ENCODE results near the gene NDUFA8.

NDUFA8 gene

DNA sequence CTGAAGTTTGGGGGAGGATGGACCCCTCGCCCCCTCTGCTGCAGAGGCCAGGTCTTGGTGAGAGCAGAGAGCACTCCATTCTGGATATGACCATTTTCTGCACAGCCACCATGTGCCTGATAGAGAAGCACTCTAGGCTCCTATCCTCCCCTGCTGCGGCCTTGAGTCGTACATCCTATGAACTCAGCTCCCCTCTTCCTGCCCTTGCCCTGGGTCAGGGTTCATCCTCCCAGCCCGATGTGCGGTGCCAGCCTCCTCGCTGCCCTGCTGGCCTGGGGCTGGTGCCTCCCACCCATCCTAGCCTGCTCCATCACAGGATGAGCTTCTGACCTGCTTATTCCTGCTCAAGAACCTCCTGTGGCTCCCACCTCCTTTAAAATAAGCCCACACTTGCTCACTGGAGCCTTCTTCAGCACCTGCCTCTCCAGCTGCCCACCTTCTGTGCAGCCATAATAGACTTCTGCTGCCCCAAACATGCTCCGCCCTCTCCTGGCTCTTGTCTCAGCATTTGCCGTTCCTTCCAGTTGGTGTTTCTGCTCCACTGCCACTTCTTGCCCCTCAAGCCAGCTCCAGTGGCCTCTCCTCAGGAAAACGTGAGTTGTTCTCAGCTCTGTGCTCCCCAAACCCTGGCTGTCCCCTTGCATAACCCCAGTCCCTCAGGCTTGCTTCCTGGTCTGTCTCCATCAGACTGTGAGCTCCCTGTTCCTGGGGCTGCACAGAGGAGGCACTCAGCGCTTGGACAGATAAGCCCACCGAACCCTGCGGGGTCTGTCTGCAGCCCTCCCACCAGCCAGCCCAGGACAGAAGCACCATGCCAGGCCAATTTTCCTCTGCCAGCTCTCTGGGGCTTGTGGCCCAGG lies 44.2 kb downstream of the NDUFA8 start:
- DNase-seq (ENCODE audit: low read depth): no peak
- TF ChIP-seq, protein P1, sequence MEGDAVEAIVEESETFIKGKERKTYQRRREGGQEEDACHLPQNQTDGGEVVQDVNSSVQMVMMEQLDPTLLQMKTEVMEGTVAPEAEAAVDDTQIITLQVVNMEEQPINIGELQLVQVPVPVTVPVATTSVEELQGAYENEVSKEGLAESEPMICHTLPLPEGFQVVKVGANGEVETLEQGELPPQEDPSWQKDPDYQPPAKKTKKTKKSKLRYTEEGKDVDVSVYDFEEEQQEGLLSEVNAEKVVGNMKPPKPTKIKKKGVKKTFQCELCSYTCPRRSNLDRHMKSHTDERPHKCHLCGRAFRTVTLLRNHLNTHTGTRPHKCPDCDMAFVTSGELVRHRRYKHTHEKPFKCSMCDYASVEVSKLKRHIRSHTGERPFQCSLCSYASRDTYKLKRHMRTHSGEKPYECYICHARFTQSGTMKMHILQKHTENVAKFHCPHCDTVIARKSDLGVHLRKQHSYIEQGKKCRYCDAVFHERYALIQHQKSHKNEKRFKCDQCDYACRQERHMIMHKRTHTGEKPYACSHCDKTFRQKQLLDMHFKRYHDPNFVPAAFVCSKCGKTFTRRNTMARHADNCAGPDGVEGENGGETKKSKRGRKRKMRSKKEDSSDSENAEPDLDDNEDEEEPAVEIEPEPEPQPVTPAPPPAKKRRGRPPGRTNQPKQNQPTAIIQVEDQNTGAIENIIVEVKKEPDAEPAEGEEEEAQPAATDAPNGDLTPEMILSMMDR (conservative IDR thresholded peaks at IDR 0.05; ENCODE audit: control insufficient read depth, insufficient read depth, low read depth, low read length): no peak
- no peak overlapping the region for H3K4me3 ChIP-seq (ENCODE audit: control insufficient read depth, low read depth, low read length)

DNA sequence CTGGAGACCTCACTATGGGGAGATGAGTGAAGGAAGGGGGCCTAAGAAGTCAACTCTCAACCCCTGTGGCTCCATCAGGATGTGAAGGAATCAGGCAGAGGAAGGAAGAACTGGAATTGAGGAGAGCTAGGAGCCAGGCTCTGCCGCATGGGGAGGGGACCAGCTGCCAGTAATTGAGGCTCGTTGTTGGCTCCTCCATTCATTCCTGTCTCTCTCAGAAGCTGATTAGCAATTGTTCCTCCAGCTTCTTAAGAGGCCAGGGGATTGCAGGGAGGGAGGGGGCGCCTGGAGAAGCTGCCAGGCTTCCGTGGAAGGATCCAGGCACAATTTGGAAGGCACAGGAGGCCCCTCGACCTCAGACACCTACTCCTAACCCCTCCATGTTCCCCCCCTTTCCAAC lies 46.0 kb downstream of the NDUFA8 start:
- DNase-seq (ENCODE audit: low read depth): no peak
- TF ChIP-seq, protein P1 (conservative IDR thresholded peaks at IDR 0.05; ENCODE audit: control insufficient read depth, insufficient read depth, low read depth, low read length): no peak
- H3K4me3 ChIP-seq (ENCODE audit: control insufficient read depth, low read depth, low read length): no peak overlapping the region

DNA sequence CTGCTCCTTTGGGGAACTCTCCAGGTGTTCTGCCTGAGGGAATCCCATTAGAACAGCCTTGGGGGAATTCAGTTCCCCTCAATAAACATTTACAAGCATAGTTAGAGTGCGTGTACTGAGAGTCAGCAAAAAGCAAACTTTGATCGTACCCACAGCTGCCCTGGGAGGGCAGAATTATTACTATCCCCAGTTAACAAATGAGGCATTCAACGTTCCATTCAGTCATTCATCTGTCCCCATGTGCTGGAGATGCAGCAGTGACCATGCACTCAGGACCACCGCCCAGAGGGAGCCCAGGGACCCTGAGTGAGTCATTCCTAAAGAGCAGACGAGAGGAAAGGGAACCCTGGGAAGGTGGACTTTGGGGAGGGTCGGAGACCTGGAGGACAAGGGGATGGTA lies 47.3 kb downstream of the NDUFA8 start:
- no peak for DNase-seq (ENCODE audit: low read depth)
- H3K4me3 ChIP-seq (ENCODE audit: control insufficient read depth, low read depth, low read length): no peak overlapping the region
- TF ChIP-seq, protein P1 (conservative IDR thresholded peaks at IDR 0.05; ENCODE audit: control insufficient read depth, insufficient read depth, low read depth, low read length): no peak

DNA sequence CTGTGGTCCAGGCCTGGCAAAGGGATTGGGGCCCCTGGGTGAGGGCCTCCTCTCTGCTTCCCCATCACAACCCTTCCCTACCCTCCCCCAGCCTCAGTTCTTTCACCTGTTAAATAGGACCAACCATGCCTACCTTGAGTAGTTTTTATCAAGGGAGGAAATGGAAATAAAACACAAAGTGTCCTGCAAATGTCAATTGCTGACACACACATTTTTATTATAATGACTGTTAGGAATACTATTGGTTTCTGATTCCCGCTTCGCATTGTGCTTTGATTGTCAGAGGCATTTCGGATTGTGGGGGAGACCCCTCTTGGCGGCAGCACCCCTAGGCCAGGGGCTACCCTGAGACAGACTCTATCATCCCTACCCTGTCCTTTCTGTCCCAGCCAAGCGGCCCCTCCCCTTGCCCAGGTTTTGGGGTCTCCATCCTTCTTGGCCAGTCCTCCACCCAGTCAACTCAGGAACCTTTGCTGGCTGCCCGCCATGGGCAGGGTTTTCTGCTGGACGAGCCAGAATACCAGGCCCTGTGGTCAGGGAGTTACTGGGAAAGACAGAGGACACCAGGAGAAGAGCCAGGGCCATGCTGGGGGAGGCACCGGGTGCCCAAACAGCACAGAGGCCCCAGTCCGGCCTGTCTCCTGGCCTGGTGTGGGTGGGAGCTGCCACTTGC lies 48.0 kb downstream of the NDUFA8 start:
- no peak overlapping the region for H3K4me3 ChIP-seq (ENCODE audit: control insufficient read depth, low read depth, low read length)
- TF ChIP-seq, protein P1 (conservative IDR thresholded peaks at IDR 0.05; ENCODE audit: control insufficient read depth, insufficient read depth, low read depth, low read length): no peak
- DNase-seq (ENCODE audit: low read depth): no peak

DNA sequence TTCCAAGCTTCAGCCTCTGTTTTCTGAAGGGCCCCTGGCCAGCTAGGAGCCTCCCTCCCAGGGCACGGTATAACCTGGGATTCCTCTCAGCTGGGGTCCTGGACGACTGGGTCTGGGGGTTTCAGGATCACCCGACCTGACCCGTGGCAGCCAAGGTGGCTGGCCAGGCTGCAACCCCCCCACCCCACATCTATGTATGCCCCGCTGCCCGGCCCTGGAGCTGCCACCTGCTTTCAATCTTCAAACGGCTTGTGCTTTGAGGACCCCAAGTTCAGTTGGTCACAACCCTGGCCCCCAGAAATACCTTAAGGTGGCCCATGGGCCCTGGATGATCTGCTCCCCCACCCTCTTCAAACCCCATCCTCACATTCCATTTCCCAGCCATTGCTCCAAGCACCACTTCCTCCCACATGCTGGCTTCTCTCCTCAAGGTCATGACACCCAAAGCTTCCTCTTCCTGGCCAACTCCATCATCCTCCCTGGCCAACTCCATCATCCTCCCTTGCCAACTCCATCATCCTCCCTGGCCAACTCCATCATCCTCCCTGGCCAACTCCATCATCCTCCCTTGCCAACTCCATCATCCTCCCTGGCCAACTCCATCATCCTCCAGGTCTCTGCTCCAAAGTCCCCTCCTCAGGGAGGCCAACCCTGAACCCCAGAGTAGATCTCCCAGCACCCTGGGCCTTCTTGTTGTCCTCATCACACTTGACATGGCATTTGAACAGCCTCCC lies 49.3 kb downstream of the NDUFA8 start:
- TF ChIP-seq, protein P1 (conservative IDR thresholded peaks at IDR 0.05; ENCODE audit: control insufficient read depth, insufficient read depth, low read depth, low read length): no peak
- DNase-seq (ENCODE audit: low read depth): no peak
- no peak overlapping the region for H3K4me3 ChIP-seq (ENCODE audit: control insufficient read depth, low read depth, low read length)

DNA sequence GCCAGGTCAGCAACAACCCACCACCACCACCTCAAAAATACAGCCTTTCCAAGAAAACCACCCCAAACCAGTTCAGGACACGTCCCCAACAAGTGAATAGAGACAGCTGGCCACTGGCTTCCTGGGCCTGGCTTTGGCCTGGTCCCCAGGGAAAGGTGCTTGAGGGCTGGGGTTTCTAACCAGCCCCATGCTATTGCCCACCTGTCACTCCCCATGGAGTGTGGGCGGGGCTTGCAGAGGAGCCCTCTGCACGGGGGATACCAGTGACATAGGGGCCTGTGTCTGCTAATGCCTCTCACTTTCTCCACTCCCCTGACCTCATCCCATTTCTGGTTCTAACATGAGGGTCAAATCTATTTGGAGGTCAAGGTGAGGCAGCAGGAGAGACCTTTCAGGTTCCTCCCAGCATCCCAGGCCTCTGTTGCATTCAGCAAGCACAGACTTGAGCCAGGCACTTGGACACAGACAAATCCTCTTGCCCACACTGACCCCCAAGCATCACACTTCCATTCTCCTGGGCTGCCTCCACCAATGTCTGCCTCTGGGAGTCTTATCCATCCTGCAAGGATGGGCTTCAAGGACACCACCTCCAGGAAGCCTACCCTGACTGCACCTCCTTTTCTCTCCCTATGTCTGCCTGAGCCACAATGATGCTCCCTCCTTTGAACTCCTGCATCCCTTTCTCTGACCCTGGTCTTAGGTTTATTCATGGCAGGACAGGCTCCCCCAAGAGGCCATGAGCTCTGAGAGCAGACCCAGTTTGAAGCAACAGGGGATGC lies 50.4 kb downstream of the NDUFA8 start:
- DNase-seq (ENCODE audit: low read depth): no peak
- TF ChIP-seq, protein P1 (conservative IDR thresholded peaks at IDR 0.05; ENCODE audit: control insufficient read depth, insufficient read depth, low read depth, low read length): no peak

More for the DNA sequence above, 50.4 kb downstream of the NDUFA8 start:
- H3K4me3 ChIP-seq (ENCODE audit: control insufficient read depth, low read depth, low read length): no peak overlapping the region

Data from fibroblast of mammary gland (primary cell).